Activated CD4-positive, alpha-beta memory T cell treated with anti-CD3 and anti-CD28 coated beads for 36 hours (primary cell): ENCODE measurements around the gene RAB22A. TPM values are rescaled to one million over a fixed set of nuclear protein-coding genes. Genes with fewer than 3 reads are reported as not detected.

ENCODE experiments used
- CTCF ChIA-PET: fragments of 350-600 bp; sonication (Branson Sonifier 250); formaldehyde crosslinking; loops from one replicate; lab custom pipeline; 2021; ENCODE audit warnings: antibody characterized with exemption, inconsistent platforms; lab: Charles Lee
- POLR2A ChIA-PET: fragments of 350-600 bp; sonication (Branson Sonifier 250); formaldehyde crosslinking; loops from one replicate; lab custom pipeline; 2021; ENCODE audit warnings: antibody characterized with exemption; lab: Charles Lee
- DNase-seq: peaks from one replicate; pipeline ENCODE4 v3.0.0-alpha.2; 2020
- H3K27ac Mint-ChIP-seq: one replicate; pipeline ENCODE4 v1.8.0; 2021; ENCODE audit warnings: mixed read lengths
- H3K27me3 Mint-ChIP-seq: one replicate; pipeline ENCODE4 v1.8.0; 2021; ENCODE audit warnings: mixed read lengths
- H3K36me3 Mint-ChIP-seq: one replicate; pipeline ENCODE4 v1.8.0; 2021; ENCODE audit warnings: mixed read lengths
- H3K4me1 Mint-ChIP-seq: one replicate; pipeline ENCODE4 v1.8.0; 2021; ENCODE audit warnings: low read depth, mixed read lengths
- H3K4me3 Mint-ChIP-seq: one replicate; pipeline ENCODE4 v1.8.0; 2021; ENCODE audit warnings: mild to moderate bottlenecking, mixed read lengths
- H3K9me3 Mint-ChIP-seq: one replicate; pipeline ENCODE4 v1.8.0; 2021; ENCODE audit warnings: mixed read lengths
- intact Hi-C: fragments of 100-400 bp; cut with micrococcal nuclease; formaldehyde crosslinking; loops from one replicate; pipeline ENCODE4 v1.15.1; 2023
- total RNA-seq, 2 experiments: library from RNA; stranded (reverse); gene quantifications; one replicate each; pipeline ENCODE4 v1.2.3, GENCODE V29; 2021

RAB22A gene
- total RNA-seq, 2 experiments from 2014 or later, result 10.5 to 12.0 TPM

GRCh38 chr20:58306421-58307261 lies 2.9 kb upstream of the RAB22A start:
- peak overlapping the region; percentile 80 for H3K4me3 Mint-ChIP-seq
- H3K27ac Mint-ChIP-seq, result peak overlapping the region; percentile 93
- DNase-seq, result peak; percentile 83
- POLR2A ChIA-PET, result interaction anchor here (0.6 to 2.4 kb wide), 6 partner anchors 13 to 917 kb away, joined by 3 to 18 read pairs (median 5); partner anchors contain the start of genes STX16 and VAPB
- intact Hi-C loops, result loop anchor here (1.0 to 5.0 kb wide), 11 partner anchors 34 to 909 kb away; partner anchors contain the start of genes VAPB and ZBP1
- CTCF ChIA-PET, result interaction anchor here (0.6 to 1.6 kb wide), 7 partner anchors 10 to 344 kb away, joined by 3 to 12 read pairs (median 3); partner anchors contain the start of gene STX16
- H3K27me3 Mint-ChIP-seq, result no peaks in the 10 kb centered on the region
- peaks cover 58% of the 10 kb centered on the region for H3K4me1 Mint-ChIP-seq
- no peaks in the 10 kb centered on the region for H3K9me3 Mint-ChIP-seq
- H3K36me3 Mint-ChIP-seq, result peaks cover 7% of the 10 kb centered on the region

DNA sequence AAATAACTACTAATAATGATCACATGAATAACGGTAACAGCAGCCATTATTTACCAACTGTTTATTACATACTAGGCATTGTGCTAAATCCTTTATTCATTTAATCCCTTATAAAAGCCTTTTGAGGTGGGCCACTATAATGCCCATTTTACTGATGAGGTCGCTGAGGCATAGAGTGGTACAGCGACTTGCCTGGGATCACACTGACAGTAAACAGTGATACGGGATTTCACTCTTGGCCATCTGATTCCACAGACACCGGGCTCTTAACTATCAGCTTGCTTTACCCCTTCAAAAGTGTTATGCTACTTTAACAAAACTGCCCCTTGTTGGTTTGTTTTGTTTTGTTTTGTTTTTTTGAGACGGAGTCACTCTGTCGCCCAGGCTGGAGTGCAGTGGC lies 2.2 kb upstream of the RAB22A start:
- Mint-ChIP-seq H3K36me3 (peaks cover 9% of the 10 kb centered on the region), H3K9me3 (no peaks in the 10 kb centered on the region)
- CTCF ChIA-PET, result interaction anchor here (0.7 to 1.6 kb wide), 5 partner anchors 53 to 344 kb away, joined by 3 to 12 read pairs (median 3); partner anchors contain the start of gene STX16

DNA sequence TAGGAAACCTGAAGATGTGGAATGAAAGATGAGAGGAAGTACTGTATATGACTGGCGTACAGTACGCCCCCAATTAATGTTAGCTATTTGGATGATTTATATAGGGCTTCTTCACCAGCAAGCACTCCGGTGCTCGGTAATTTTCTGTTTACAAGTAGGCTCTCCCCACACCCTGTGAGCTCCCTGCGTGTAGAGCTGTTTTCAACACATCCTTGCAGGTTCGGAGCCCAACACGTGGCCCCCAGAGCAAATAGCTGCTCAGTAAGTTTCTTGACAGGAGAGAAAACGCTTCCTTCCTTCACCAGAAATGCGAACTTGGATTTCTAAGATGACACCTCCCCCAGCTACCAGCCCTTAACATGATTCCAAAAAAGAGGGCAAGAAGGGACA lies 1.2 kb upstream of the RAB22A start:
- DNase-seq, result peak; percentile 17
- Mint-ChIP-seq H3K36me3 (peaks cover 16% of the 10 kb centered on the region), H3K4me1 (peaks cover 70% of the 10 kb centered on the region), H3K27ac (peak overlapping the region; percentile 89), H3K27me3 (no peaks in the 10 kb centered on the region), H3K9me3 (no peaks in the 10 kb centered on the region), H3K4me3 (peak overlapping the region; percentile 80)
- ChIA-PET POLR2A (no interaction called here), CTCF (no interaction called here)
- intact Hi-C loops, result loop anchor here (5.0 kb wide), 6 partner anchors 51 to 911 kb away; partner anchors contain the start of gene ZBP1

More for the DNA sequence above, 2.2 kb upstream of the RAB22A start:
- intact Hi-C loops, result loop anchor here (1.0 to 5.0 kb wide), 11 partner anchors 35 to 910 kb away; partner anchors contain the start of genes VAPB and ZBP1
- no peak for DNase-seq
- POLR2A ChIA-PET, result interaction anchor here (1.4 to 2.4 kb wide), 4 partner anchors 45 to 918 kb away, joined by 5 to 18 read pairs (median 6); partner anchors contain the start of genes STX16 and VAPB
- Mint-ChIP-seq H3K27ac (peak overlapping the region; percentile 93), H3K4me1 (peaks cover 62% of the 10 kb centered on the region), H3K27me3 (no peaks in the 10 kb centered on the region), H3K4me3 (peak overlapping the region; percentile 80)

- Mint-ChIP-seq H3K36me3 (peaks cover 22% of the 10 kb centered on the region), H3K4me3 (peak overlapping the region; percentile 80), H3K27me3 (no peaks in the 10 kb centered on the region), H3K9me3 (no peaks in the 10 kb centered on the region), H3K27ac (peak overlapping the region; percentile 89), H3K4me1 (peaks cover 72% of the 10 kb centered on the region)
- CTCF ChIA-PET, result no interaction called here
- POLR2A ChIA-PET, result interaction anchor here (1.2 kb wide), 1 partner anchor 81 kb away, joined by 8 read pairs; the partner anchor contains the start of gene VAPB
- intact Hi-C loops, result loop anchor here (1.0 to 5.0 kb wide), 7 partner anchors 43 to 912 kb away; partner anchors contain the start of gene ZBP1
- peak; percentile 25 for DNase-seq
These were observed 611 bp upstream of the RAB22A start for GRCh38 chr20:58308680-58309527.

- POLR2A ChIA-PET, result interaction anchor here (1.2 kb wide), 1 partner anchor 79 kb away, joined by 8 read pairs; the partner anchor contains the start of gene VAPB
- CTCF ChIA-PET, result no interaction called here
- Mint-ChIP-seq H3K9me3 (no peaks in the 10 kb centered on the region), H3K27ac (peak overlapping the region; percentile 87), H3K4me1 (peaks cover 73% of the 10 kb centered on the region), H3K27me3 (no peaks in the 10 kb centered on the region), H3K4me3 (peak overlapping the region; percentile 90), H3K36me3 (peaks cover 27% of the 10 kb centered on the region)
- intact Hi-C loops, result loop anchor here (1.0 kb wide), 1 partner anchor 79 kb away; the partner anchor contains the start of gene VAPB
- DNase-seq, result no peak
These were observed 822 bp downstream of the RAB22A start for GRCh38 chr20:58310291-58310782.

DNA sequence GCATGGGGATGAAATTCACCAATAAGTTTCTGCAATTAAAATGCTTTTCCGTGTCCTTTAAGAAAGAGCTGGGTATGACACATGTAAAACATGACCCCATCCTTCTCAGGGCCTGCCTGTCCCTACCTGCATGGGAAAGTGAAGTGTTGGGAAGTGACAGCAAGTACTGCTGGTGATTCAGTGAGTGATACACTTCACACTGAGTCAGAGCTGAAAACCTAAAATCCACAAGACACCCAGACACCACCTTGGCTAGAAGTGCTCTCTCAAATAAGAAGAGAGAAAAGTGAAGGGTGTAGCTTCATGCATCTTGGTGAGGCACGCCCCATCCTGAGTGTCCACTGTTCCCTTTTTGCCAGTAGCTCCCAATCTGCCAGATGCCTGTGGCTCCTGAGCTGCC lies 3.3 kb downstream of the RAB22A start:
- DNase-seq, result peak; percentile 53
- H3K4me1 Mint-ChIP-seq, result peaks cover 63% of the 10 kb centered on the region
- intact Hi-C loops, result no loop called here
- CTCF ChIA-PET, result interaction anchor here (0.7 kb wide), 1 partner anchor 338 kb away, joined by 3 read pairs; the partner anchor contains the start of gene STX16
- peak overlapping the region; percentile 87 for H3K27ac Mint-ChIP-seq
- H3K27me3 Mint-ChIP-seq, result no peaks in the 10 kb centered on the region
- peaks cover 42% of the 10 kb centered on the region for H3K36me3 Mint-ChIP-seq
- POLR2A ChIA-PET, result interaction anchor here (0.6 to 1.2 kb wide), 5 partner anchors 10 to 338 kb away, joined by 3 to 4 read pairs (median 4); partner anchors contain the start of gene STX16
- peak overlapping the region; percentile 12 for H3K4me3 Mint-ChIP-seq
- H3K9me3 Mint-ChIP-seq, result no peaks in the 10 kb centered on the region

- Mint-ChIP-seq H3K9me3 (no peaks in the 10 kb centered on the region), H3K4me1 (peaks cover 58% of the 10 kb centered on the region), H3K27ac (peak overlapping the region; percentile 87), H3K27me3 (no peaks in the 10 kb centered on the region), H3K4me3 (no peak overlapping the region), H3K36me3 (peaks cover 42% of the 10 kb centered on the region)
- ChIA-PET CTCF (interaction anchor here (0.7 to 1.1 kb wide), 2 partner anchors 77 to 338 kb away, joined by 3 read pairs; partner anchors contain the start of gene STX16), POLR2A (interaction anchor here (0.6 to 1.2 kb wide), 5 partner anchors 10 to 338 kb away, joined by 3 to 4 read pairs (median 4); partner anchors contain the start of gene STX16)
- DNase-seq, result peak; percentile 34
- intact Hi-C loops, result no loop called here
These were observed 3.9 kb downstream of the RAB22A start for GRCh38 chr20:58313396-58313795.

DNA sequence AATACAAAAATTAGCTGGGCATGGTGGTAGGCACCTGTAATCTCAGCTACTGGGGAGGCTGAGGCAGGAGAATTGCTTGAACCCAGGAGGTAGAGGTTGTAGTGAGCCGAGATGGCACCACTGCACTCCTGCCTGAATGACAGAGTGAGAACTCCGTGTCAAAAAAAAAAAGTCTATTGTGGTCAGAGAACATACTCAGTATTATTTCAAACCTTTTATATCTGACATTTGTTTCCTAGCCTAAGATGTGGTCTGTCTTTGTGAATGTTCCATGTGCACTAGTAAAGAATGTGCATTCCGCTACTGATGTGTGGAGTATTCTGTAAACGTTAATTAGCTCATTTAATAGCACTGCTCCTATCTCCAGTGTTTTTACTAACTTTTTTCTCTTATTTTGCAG lies 11.7 kb downstream of the RAB22A start:
- intact Hi-C loops, result no loop called here
- H3K4me1 Mint-ChIP-seq, result peaks cover 52% of the 10 kb centered on the region
- ChIA-PET CTCF (interaction anchor here (1.3 kb wide), 1 partner anchor 9 kb away, joined by 3 read pairs; no protein-coding TSS in a partner anchor), POLR2A (no interaction called here)
- no peaks in the 10 kb centered on the region for H3K9me3 Mint-ChIP-seq
- H3K36me3 Mint-ChIP-seq, result peaks cover 14% of the 10 kb centered on the region
- H3K27me3 Mint-ChIP-seq, result no peaks in the 10 kb centered on the region
- no peak for DNase-seq
- no peak overlapping the region for H3K4me3 Mint-ChIP-seq
- no peak overlapping the region for H3K27ac Mint-ChIP-seq

GRCh38 chr20:58322083-58322482 lies 12.6 kb downstream of the RAB22A start:
- H3K27ac Mint-ChIP-seq, result no peak overlapping the region
- POLR2A ChIA-PET, result no interaction called here
- CTCF ChIA-PET, result interaction anchor here (0.6 to 1.3 kb wide), 2 partner anchors 9 to 10 kb away, joined by 3 to 4 read pairs; no protein-coding TSS in a partner anchor
- H3K4me1 Mint-ChIP-seq, result peaks cover 54% of the 10 kb centered on the region
- no peaks in the 10 kb centered on the region for H3K27me3 Mint-ChIP-seq
- no peaks in the 10 kb centered on the region for H3K9me3 Mint-ChIP-seq
- DNase-seq, result no peak
- intact Hi-C loops, result no loop called here
- H3K36me3 Mint-ChIP-seq, result peaks cover 8% of the 10 kb centered on the region
- H3K4me3 Mint-ChIP-seq, result no peak overlapping the region

- ChIA-PET POLR2A (no interaction called here), CTCF (no interaction called here)
- no peak overlapping the region for H3K4me3 Mint-ChIP-seq
- H3K27me3 Mint-ChIP-seq, result no peaks in the 10 kb centered on the region
- peaks cover 50% of the 10 kb centered on the region for H3K4me1 Mint-ChIP-seq
- H3K27ac Mint-ChIP-seq, result no peak overlapping the region
- peaks cover 1% of the 10 kb centered on the region for H3K36me3 Mint-ChIP-seq
- intact Hi-C loops, result no loop called here
- H3K9me3 Mint-ChIP-seq, result no peaks in the 10 kb centered on the region
- no peak for DNase-seq
These were observed 16.4 kb downstream of the RAB22A start for GRCh38 chr20:58325912-58326311.

- intact Hi-C loops, result no loop called here
- H3K4me1 Mint-ChIP-seq, result peaks cover 44% of the 10 kb centered on the region
- POLR2A ChIA-PET, result no interaction called here
- H3K36me3 Mint-ChIP-seq, result peaks cover 9% of the 10 kb centered on the region
- CTCF ChIA-PET, result no interaction called here
- H3K27ac Mint-ChIP-seq, result no peak overlapping the region
- no peak overlapping the region for H3K4me3 Mint-ChIP-seq
- no peaks in the 10 kb centered on the region for H3K27me3 Mint-ChIP-seq
- no peak for DNase-seq
- no peaks in the 10 kb centered on the region for H3K9me3 Mint-ChIP-seq
These were observed 17.7 kb downstream of the RAB22A start for GRCh38 chr20:58327211-58327610.
